SK-N-SH (cell line): ENCODE results near the gene HTRA3. TPM values are rescaled to one million over a fixed set of nuclear protein-coding genes. Genes with fewer than 3 reads are reported as not detected.

Source experiments
- CTCF ChIA-PET: fragments of 300-600, 350-600 bp; formaldehyde crosslinking; extraction: SDS; loops from one replicate; lab custom pipeline; 2021; lab: Yijun Ruan, JAX
- POLR2A ChIA-PET: fragments of 350-600 bp; sonication (Branson Sonifier 250); formaldehyde crosslinking; extraction: SDS; loops from one replicate; lab custom pipeline; 2020; ENCODE audit warnings: antibody characterized with exemption, inconsistent platforms; lab: Yijun Ruan, JAX
- DNase-seq: peaks from one replicate; pipeline ENCODE4 v3.0.0; 2012
- H2AFZ ChIP-seq: fragments of 200-600 bp; sonication (generic); 2 replicates; pipeline ENCODE4 v1.8.1; 2016; ENCODE audit warnings: antibody characterized with exemption, mild to moderate bottlenecking, low read depth
- H3F3A ChIP-seq: fragments of 200-600 bp; sonication (generic); replicated peaks from 2 replicates; pipeline ENCODE3; 2016; ENCODE audit warnings: antibody characterized with exemption, mild to moderate bottlenecking; ENCODE audit not compliant: insufficient read depth
- H3K27ac ChIP-seq, 2 experiments: fragments of 200-500 bp in 1 of 2; fragments of 200-600 bp in 1 of 2; sonication (Bioruptor generic) in 1 of 2; sonication (generic), shearing (Covaris generic) in 1 of 2; 2 replicates each; pipeline versions ENCODE4 v1.5.1 to v1.6.1; 2014 to 2016; ENCODE audit warnings: low read depth in 2 of 2, inconsistent platforms in 1 of 2, low read length in 1 of 2, mild to moderate bottlenecking in 1 of 2, mixed read lengths in 1 of 2
- H3K27me3 ChIP-seq: fragments of 200-600 bp; sonication (generic), shearing (Covaris generic); 2 replicates; pipeline ENCODE4 v1.6.1; 2016; ENCODE audit warnings: mixed run types; ENCODE audit not compliant: insufficient read depth
- H3K36me3 ChIP-seq, 2 experiments: fragments of 200-500 bp in 1 of 2; fragments of 200-600 bp in 1 of 2; sonication (Bioruptor generic) in 1 of 2; sonication (generic) in 1 of 2; replicated peaks in 1 of 2; 2 replicates each; pipeline versions ENCODE3 to v1.5.1; 2014 to 2016; ENCODE audit warnings: low read length in 1 of 2, mild to moderate bottlenecking in 1 of 2; ENCODE audit not compliant: insufficient read depth in 2 of 2, control insufficient read depth in 1 of 2
- H3K4me1 ChIP-seq, 2 experiments: fragments of 200-500 bp in 1 of 2; fragments of 200-600 bp in 1 of 2; sonication (Bioruptor generic) in 1 of 2; sonication (generic), shearing (Covaris generic) in 1 of 2; 2 replicates each; pipeline versions ENCODE4 v1.5.1 to v1.6.1; 2014 to 2016; ENCODE audit warnings: low read depth in 1 of 2, low read length in 1 of 2, mixed run types in 1 of 2; ENCODE audit not compliant: insufficient read depth in 2 of 2, control insufficient read depth in 1 of 2
- H3K4me2 ChIP-seq: fragments of 200-600 bp; sonication (generic), shearing (Covaris generic); 2 replicates; pipeline ENCODE4 v1.6.1; 2017; ENCODE audit warnings: mixed run types
- H3K4me3 ChIP-seq, 2 experiments: fragments of 200-500 bp in 1 of 2; fragments of 200-600 bp in 1 of 2; sonication (Bioruptor generic) in 1 of 2; sonication (generic), shearing (Covaris generic) in 1 of 2; 2 replicates each; pipeline versions ENCODE4 v1.5.1 to v1.8.1; 2014 to 2016; ENCODE audit warnings: low read depth in 2 of 2, inconsistent platforms in 1 of 2, low read length in 1 of 2, mild to moderate bottlenecking in 1 of 2, mixed read lengths in 1 of 2, moderate library complexity in 1 of 2
- H3K79me2 ChIP-seq: fragments of 200-600 bp; sonication (generic); 2 replicates; pipeline ENCODE4 v1.8.1; 2017; ENCODE audit warnings: mild to moderate bottlenecking; ENCODE audit not compliant: insufficient read depth
- H3K9ac ChIP-seq: fragments of 200-600 bp; sonication (generic); 2 replicates; pipeline ENCODE4 v1.6.1; 2017; ENCODE audit warnings: mixed run types
- H3K9me2 ChIP-seq: fragments of 200-600 bp; sonication (generic); 2 replicates; pipeline ENCODE4 v1.6.1; 2017; ENCODE audit warnings: mixed run types
- H3K9me3 ChIP-seq: fragments of 200-600 bp; sonication (generic); 2 replicates; pipeline ENCODE4 v1.6.1; 2017; ENCODE audit warnings: mixed run types, mild to moderate bottlenecking, moderate library complexity
- H4K20me1 ChIP-seq: fragments of 200-600 bp; sonication (generic); 2 replicates; pipeline ENCODE4 v1.6.1; 2017; ENCODE audit warnings: mild to moderate bottlenecking, mixed run types; ENCODE audit not compliant: insufficient read depth
- CTCF ChIP-seq: fragments of 200-600 bp; sonication (generic); IDR thresholded peaks from 2 replicates; pipeline ENCODE4 v1.6.1; 2017; ENCODE audit warnings: antibody characterized with exemption, mild to moderate bottlenecking, moderate library complexity
- ELF1 ChIP-seq: IDR thresholded peaks from 2 replicates; pipeline ENCODE4 v1.4.0; 2012
- EP300 ChIP-seq, 2 experiments: IDR thresholded peaks; 2 replicates each; pipeline versions ENCODE4 v1.4.0 to v1.6.1; 2012; ENCODE audit warnings: borderline replicate concordance in 1 of 2, low read depth in 1 of 2, low read length in 1 of 2
- FOXJ3 ChIP-seq: sonication (generic); formaldehyde crosslinking; IDR thresholded peaks from 2 replicates; pipeline ENCODE4 v1.5.1; 2020; ENCODE audit warnings: mild to moderate bottlenecking, missing genetic modification reagents
- IRF3 ChIP-seq: fragments of 150-350 bp; IDR thresholded peaks from 2 replicates; pipeline ENCODE4 v1.6.1; 2016; ENCODE audit warnings: mild to moderate bottlenecking, low read depth, low read length
- JUND ChIP-seq: IDR thresholded peaks from 2 replicates; pipeline ENCODE4 v1.4.0; 2012
- MAX ChIP-seq: IDR thresholded peaks from 2 replicates; pipeline ENCODE4 v1.4.0; 2012; ENCODE audit warnings: low read depth
- MEF2A ChIP-seq: IDR thresholded peaks from 2 replicates; pipeline ENCODE4 v1.4.0; 2012; ENCODE audit warnings: low read depth, borderline replicate concordance
- MXI1 ChIP-seq: IDR thresholded peaks from 2 replicates; pipeline ENCODE4 v1.6.1; 2012; ENCODE audit warnings: mild to moderate bottlenecking, low read depth, low read length, improper control_type of control experiment
- NRF1 ChIP-seq: IDR thresholded peaks from 2 replicates; pipeline ENCODE4 v1.6.1; 2012; ENCODE audit warnings: low read depth, mild to moderate bottlenecking, low read length
- PBX3 ChIP-seq: IDR thresholded peaks from 2 replicates; pipeline ENCODE4; 2012
- RAD21 ChIP-seq: IDR thresholded peaks from 2 replicates; pipeline ENCODE4 v1.6.1; 2012; ENCODE audit warnings: mild to moderate bottlenecking, low read length
- RCOR1 ChIP-seq: fragments of 150-350 bp; IDR thresholded peaks from 2 replicates; pipeline ENCODE4 v1.6.1; 2017; ENCODE audit warnings: antibody characterized with exemption, low read length
- RFX5 ChIP-seq: IDR thresholded peaks from 2 replicates; pipeline ENCODE4 v1.6.1; 2012; ENCODE audit warnings: mild to moderate bottlenecking, improper control_type of control experiment, low read length
- RXRA ChIP-seq: IDR thresholded peaks from 2 replicates; pipeline ENCODE4 v1.4.0; 2012; ENCODE audit warnings: low read depth, mild to moderate bottlenecking, borderline replicate concordance
- SIN3A ChIP-seq: IDR thresholded peaks from 2 replicates; pipeline ENCODE4 v1.6.1; 2012; ENCODE audit warnings: low read depth, mild to moderate bottlenecking, low read length, moderate library complexity, borderline replicate concordance
- SMC3 ChIP-seq: IDR thresholded peaks from 2 replicates; pipeline ENCODE4 v1.6.1; 2012; ENCODE audit warnings: low read depth, low read length, improper control_type of control experiment
- TAF1 ChIP-seq: IDR thresholded peaks from 2 replicates; pipeline ENCODE4 v1.6.1; 2012; ENCODE audit warnings: low read depth, mild to moderate bottlenecking, low read length, moderate library complexity, borderline replicate concordance
- TCF12 ChIP-seq: IDR thresholded peaks from 2 replicates; pipeline ENCODE4 v1.4.0; 2012
- USF2 ChIP-seq: fragments of 150-350 bp; IDR thresholded peaks from 2 replicates; pipeline ENCODE4 v1.6.1; 2017; ENCODE audit warnings: antibody characterized with exemption, low read length, low read depth, borderline replicate concordance
- ZBTB33 ChIP-seq: IDR thresholded peaks from 2 replicates; pipeline ENCODE4 v1.4.0; 2012; ENCODE audit warnings: low read depth, borderline replicate concordance
- WGBS: methylation state at CpG from one replicate; pipeline ENCODE4 v1.1.6; 2017; ENCODE audit warnings: low lambda C conversion rate; 5-methylcytosine and 5-hydroxymethylcytosine counted together
- polyA plus RNA-seq, 3 experiments: library from polyadenylated mRNA; depleted of rRNA; stranded (reverse); fragments of >200 nt; gene quantifications; 2 replicates each; pipeline ENCODE4 v1.2.3, GENCODE V29; 2012

Gene HTRA3
- polyA plus RNA-seq, 1 of the 3 experiments (the other 2 are of a cell fraction) = 0.05 TPM

- no peaks in the 10 kb centered on the region for H3K9me2 ChIP-seq
- no peak overlapping the region for H3K27ac ChIP-seq
- no peak for DNase-seq
- H3K79me2 ChIP-seq = no peaks in the 10 kb centered on the region
- TF ChIP-seq EP300 (IDR thresholded peaks at IDR 0.05; ENCODE audit: borderline replicate concordance in 1 of 2, low read depth in 1 of 2, low read length in 1 of 2) (no peak), TCF12 (no peak), PBX3 (no peak), RFX5 (no peak), RCOR1 (no peak), JUND (no peak)
- H3K4me3 ChIP-seq = no peak overlapping the region
- no peak overlapping the region for H3K4me2 ChIP-seq
- ChIA-PET POLR2A (no interaction called here), CTCF (interaction anchor here (1.3 to 3.9 kb wide), 2 partner anchors 155 to 162 kb away, joined by 3 to 11 read pairs; no protein-coding TSS in a partner anchor)
- H4K20me1 ChIP-seq = no peaks in the 10 kb centered on the region
- no peaks in the 10 kb centered on the region for H3K9me3 ChIP-seq
- peaks cover 0 to 7% of the 10 kb centered on the region in 2 experiments; a peak in 1 of 4 replicates for H3K4me1 ChIP-seq
- WGBS = 77% methylated on average over 7 of the region's 7 CpGs
- no peaks in the 10 kb centered on the region for H3F3A ChIP-seq
- H3K9ac ChIP-seq = no peak overlapping the region
- H2AFZ ChIP-seq = no peak overlapping the region
- no peaks in the 10 kb centered on the region for H3K27me3 ChIP-seq
- H3K36me3 ChIP-seq = no peaks in the 10 kb centered on the region
These were observed 21.5 kb upstream of the HTRA3 start for GRCh38 chr4:8248091-8248490.

- CTCF ChIA-PET = interaction anchor here (0.7 to 3.2 kb wide), 5 partner anchors 8 to 161 kb away, joined by 3 to 12 read pairs (median 4); no protein-coding TSS in a partner anchor
- POLR2A ChIA-PET = no interaction called here
- 43% methylated on average over 1 of the region's 3 CpGs for WGBS
These were observed 19.3 kb upstream of the HTRA3 start for GRCh38 chr4:8250227-8250626.

More at GRCh38 chr4:8250227-8250626, 19.3 kb upstream of the HTRA3 start:
- Histone ChIP-seq H3F3A (no peaks in the 10 kb centered on the region), H2AFZ (no peak overlapping the region), H3K4me2 (no peak overlapping the region), H3K4me1 (peaks cover 0 to 7% of the 10 kb centered on the region in 2 experiments; a peak in 1 of 4 replicates), H3K79me2 (no peaks in the 10 kb centered on the region), H3K27me3 (no peaks in the 10 kb centered on the region), H3K4me3 (no peak overlapping the region), H3K9me2 (no peaks in the 10 kb centered on the region), H4K20me1 (no peaks in the 10 kb centered on the region), H3K36me3 (no peaks in the 10 kb centered on the region), H3K9ac (no peak overlapping the region), H3K27ac (no peak overlapping the region), H3K9me3 (no peaks in the 10 kb centered on the region)
- no peak for TF ChIP-seq IRF3
- TF ChIP-seq SMC3 = no peak
- no peak for TF ChIP-seq TAF1
- no peak for TF ChIP-seq FOXJ3
- TF ChIP-seq USF2 = no peak
- TF ChIP-seq ELF1 = no peak
- TF ChIP-seq EP300 (IDR thresholded peaks at IDR 0.05; ENCODE audit: borderline replicate concordance in 1 of 2, low read depth in 1 of 2, low read length in 1 of 2) = no peak
- TF ChIP-seq ZBTB33 = no peak
- TF ChIP-seq MEF2A = no peak
- no peak for TF ChIP-seq MXI1
- TF ChIP-seq RCOR1 = no peak
- TF ChIP-seq NRF1 = no peak
- no peak for TF ChIP-seq RFX5
- TF ChIP-seq SIN3A = no peak
- no peak for TF ChIP-seq RAD21
- no peak for TF ChIP-seq MAX
- TF ChIP-seq CTCF = no peak
- TF ChIP-seq RXRA = no peak
- no peak for DNase-seq
